ENCODE data around the gene DKK1.

DNA sequence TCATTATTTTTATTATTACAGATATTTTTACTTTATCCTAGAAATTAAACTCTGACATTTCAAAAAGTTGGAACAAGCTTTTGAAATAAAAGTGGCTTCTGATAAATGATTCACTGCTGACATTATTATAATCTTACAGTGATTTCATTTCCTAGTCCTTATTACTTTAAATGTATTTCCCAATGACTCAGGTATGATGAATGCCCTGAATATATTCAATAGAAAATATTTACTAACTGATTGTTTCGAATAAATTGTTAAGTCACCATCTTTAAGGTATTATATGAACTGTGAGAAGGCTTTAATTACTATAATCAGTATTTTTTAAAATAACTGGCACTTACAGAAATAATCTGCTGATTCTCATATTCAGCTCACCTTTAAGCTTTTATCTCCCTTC lies 21.6 kb downstream of the DKK1 start:
- TF ChIP-seq ZNF761 (CRISPR knock-in tag; conservative IDR thresholded peaks at IDR 0.05): no peak
- TF ChIP-seq, protein P1, sequence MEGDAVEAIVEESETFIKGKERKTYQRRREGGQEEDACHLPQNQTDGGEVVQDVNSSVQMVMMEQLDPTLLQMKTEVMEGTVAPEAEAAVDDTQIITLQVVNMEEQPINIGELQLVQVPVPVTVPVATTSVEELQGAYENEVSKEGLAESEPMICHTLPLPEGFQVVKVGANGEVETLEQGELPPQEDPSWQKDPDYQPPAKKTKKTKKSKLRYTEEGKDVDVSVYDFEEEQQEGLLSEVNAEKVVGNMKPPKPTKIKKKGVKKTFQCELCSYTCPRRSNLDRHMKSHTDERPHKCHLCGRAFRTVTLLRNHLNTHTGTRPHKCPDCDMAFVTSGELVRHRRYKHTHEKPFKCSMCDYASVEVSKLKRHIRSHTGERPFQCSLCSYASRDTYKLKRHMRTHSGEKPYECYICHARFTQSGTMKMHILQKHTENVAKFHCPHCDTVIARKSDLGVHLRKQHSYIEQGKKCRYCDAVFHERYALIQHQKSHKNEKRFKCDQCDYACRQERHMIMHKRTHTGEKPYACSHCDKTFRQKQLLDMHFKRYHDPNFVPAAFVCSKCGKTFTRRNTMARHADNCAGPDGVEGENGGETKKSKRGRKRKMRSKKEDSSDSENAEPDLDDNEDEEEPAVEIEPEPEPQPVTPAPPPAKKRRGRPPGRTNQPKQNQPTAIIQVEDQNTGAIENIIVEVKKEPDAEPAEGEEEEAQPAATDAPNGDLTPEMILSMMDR (CRISPR knock-in tag; IDR thresholded peaks at IDR 0.05): no peak
- TF ChIP-seq SIN3B (IDR thresholded peaks at IDR 0.05; ENCODE audit: low read length): no peak
- no peak for TF ChIP-seq XRCC5 (optimal IDR thresholded peaks at IDR 0.05; ENCODE audit: low read length)
- TF ChIP-seq POLR2A (IDR thresholded peaks at IDR 0.05; ENCODE audit: insufficient read depth in 1 of 2, low read depth in 2 of 2, low read length in 2 of 2): no peak
- no peak for TF ChIP-seq MYC (CRISPR knock-in tag; IDR thresholded peaks at IDR 0.05; ENCODE audit: borderline replicate concordance)

Measured in HepG2 (cell line).